ENCODE measurements around the gene SLC12A9. TPM values are rescaled to one million over a fixed set of nuclear protein-coding genes. Genes with fewer than 3 reads are reported as not detected.

SLC12A9 gene
- total RNA-seq, 4 donors from 2014 or later: 15.2 to 27.9 (median 17.2) TPM

- intact Hi-C loops (cut with DNase I): loop anchor here (10.0 kb wide), 1 partner anchor 274 kb away; the partner anchor contains the start of gene VGF
- H3K4me1 ChIP-seq: peaks cover 24 to 39% of the 10 kb centered on the region in 2 donors
- peak overlapping the region; percentile 88 to 97 (median 92) for H3K27ac ChIP-seq
- peak in 1 of 2 donors; percentile 35 for DNase-seq
- H3K27me3 ChIP-seq: peaks cover under 1% of the 10 kb centered on the region
- H3K36me3 ChIP-seq: peaks cover 24% of the 10 kb centered on the region in 2 donors
- peak overlapping the region in 2 of 3 donors; percentile 8 to 62 for H3K4me3 ChIP-seq (replicated peaks in 1 of 3)
- no peaks in the 10 kb centered on the region for H3K9me3 ChIP-seq
- TF ChIP-seq POLR2A (IDR thresholded peaks at IDR 0.05): no peak
- no peak for TF ChIP-seq CTCF (IDR thresholded peaks at IDR 0.05)
- 13 to 14% methylated on average over 27 to 43 of the region's 43 CpGs for WGBS, 2 donors
Observed at GRCh38 chr7:100890653-100891567, 38.4 kb downstream of the SLC12A9 start.

- 73 to 82% methylated on average over 8 of the region's 8 CpGs for WGBS, 2 donors
- H3K4me1 ChIP-seq: peaks cover 32 to 47% of the 10 kb centered on the region in 2 donors
- no peak overlapping the region for H3K4me3 ChIP-seq (replicated peaks in 1 of 3)
Observed at GRCh38 chr7:100891568-100892247, 39.2 kb downstream of the SLC12A9 start.

GRCh38 chr7:100892364-100893317 lies 40.1 kb downstream of the SLC12A9 start:
- 93 to 94% methylated on average over 34 to 37 of the region's 44 CpGs for WGBS, 2 donors
- no peak for DNase-seq

More at GRCh38 chr7:100891568-100892247, 39.2 kb downstream of the SLC12A9 start:
- no peak for DNase-seq
- Histone ChIP-seq H3K27ac (peak overlapping the region in 1 of 3 donors; percentile 92), H3K36me3 (peaks cover 16% of the 10 kb centered on the region in 2 donors), H3K27me3 (peaks cover 7% of the 10 kb centered on the region), H3K9me3 (no peaks in the 10 kb centered on the region)
- no peak for TF ChIP-seq POLR2A (IDR thresholded peaks at IDR 0.05)
- TF ChIP-seq CTCF (IDR thresholded peaks at IDR 0.05): no peak
- intact Hi-C loops (cut with DNase I): loop anchor here (10.0 kb wide), 1 partner anchor 273 kb away; the partner anchor contains the start of gene VGF

More at GRCh38 chr7:100892364-100893317, 40.1 kb downstream of the SLC12A9 start:
- no peaks in the 10 kb centered on the region for H3K9me3 ChIP-seq
- TF ChIP-seq CTCF (IDR thresholded peaks at IDR 0.05) (no peak), POLR2A (IDR thresholded peaks at IDR 0.05) (no peak)
- H3K36me3 ChIP-seq: peaks cover 6 to 7% of the 10 kb centered on the region in 2 donors
- H3K4me1 ChIP-seq: peaks cover 32 to 52% of the 10 kb centered on the region in 2 donors
- peaks cover 7% of the 10 kb centered on the region for H3K27me3 ChIP-seq
- no peak overlapping the region for H3K4me3 ChIP-seq (replicated peaks in 1 of 3)
- intact Hi-C loops (cut with DNase I): loop anchor here (10.0 kb wide), 1 partner anchor 272 kb away; the partner anchor contains the start of gene VGF
- H3K27ac ChIP-seq: no peak overlapping the region
